GM21786 (cell line): ENCODE measurements around the gene OXGR1.

Experiments used
- ATAC-seq: cut with Tn5 transposase; IDR thresholded peaks from one replicate; pipeline ENCODE4 v1.9.1; 2021; ENCODE audit not compliant: unreplicated experiment

Gene OXGR1

DNA sequence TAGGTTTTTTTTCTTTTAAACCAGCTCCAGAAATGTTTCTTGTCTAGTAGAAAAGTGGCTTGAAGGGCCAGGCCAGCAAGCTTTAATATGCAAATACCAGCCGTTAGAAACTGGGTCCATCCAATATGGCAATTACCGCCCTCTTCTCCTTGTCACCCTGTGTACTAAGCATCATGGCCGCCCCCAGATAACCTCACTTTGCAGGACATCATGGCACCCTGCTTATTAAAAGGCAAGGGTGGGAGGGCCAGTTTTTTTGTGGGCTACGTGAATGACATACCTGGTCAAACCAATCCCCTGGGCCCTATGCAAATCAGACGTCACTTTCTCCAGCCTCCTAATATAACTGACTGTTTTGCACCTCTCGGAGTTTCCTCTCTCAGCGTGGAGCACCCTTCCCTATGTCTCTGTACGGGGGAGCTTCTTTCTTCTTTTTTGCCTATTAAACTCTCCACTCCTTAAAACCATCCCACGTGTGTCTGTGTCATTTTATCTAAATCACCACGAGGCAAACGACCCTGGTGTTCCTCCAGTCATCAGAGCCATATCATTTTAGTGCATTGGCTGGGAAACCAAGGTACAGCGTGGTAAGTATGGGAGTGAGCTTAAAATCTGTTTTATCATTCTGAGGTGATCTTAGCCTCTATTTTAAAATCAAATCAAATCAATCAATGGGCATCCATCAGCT lies 27.7 kb downstream of the OXGR1 start:
- ATAC-seq: no peak

DNA sequence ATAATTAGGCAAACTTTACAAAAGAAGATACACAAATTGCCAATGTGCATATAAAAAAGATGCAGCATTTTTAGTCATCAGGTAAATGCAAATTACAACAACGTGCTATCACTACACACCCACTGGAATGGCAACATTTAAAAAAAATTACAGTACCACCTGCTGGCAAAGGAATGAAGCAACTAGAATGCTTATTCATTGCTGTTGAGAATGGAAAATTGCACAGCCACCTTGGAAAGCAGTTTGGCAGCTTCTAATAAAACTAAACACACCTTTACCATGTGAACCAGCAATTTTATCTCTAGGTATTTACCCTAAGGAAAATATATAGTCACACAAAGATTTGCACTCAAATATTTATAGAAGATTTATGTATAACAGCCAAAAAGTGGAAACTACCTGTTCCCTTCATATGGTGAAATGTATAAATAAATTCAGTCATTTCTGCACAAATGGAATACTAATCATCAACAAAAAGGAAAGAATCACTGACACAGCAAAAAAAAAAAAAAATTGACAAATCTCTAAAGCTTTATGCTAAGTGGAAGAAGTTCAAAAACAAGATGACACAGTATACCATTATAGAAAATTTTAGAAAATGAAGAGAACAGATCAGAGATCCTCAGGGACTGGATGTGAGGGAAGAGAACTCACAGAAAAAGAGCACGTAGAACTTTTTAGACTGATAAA lies 30.3 kb downstream of the OXGR1 start:
- no peak for ATAC-seq

DNA sequence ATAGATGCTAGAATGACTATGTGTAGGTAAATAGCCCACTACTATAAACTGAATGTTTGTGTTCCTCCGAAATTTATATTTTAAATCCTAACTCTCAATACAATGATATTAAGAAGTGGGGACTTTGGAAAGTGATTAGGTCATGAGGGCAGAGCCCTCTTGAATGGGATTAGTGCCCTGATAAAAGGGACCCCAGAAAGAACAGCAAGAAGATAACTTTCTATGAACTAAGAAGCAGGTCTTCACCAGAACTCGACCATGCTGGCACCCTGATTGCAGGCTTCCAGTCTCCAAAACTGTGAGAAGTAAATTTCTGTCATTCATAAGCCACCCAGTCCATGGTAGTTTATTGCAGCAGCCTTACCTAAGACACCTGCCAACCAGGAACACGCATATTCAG lies 33.9 kb downstream of the OXGR1 start:
- no peak for ATAC-seq

- ATAC-seq: no peak
Observed at GRCh38 chr13:96958286-96958891, 35.9 kb downstream of the OXGR1 start.

DNA sequence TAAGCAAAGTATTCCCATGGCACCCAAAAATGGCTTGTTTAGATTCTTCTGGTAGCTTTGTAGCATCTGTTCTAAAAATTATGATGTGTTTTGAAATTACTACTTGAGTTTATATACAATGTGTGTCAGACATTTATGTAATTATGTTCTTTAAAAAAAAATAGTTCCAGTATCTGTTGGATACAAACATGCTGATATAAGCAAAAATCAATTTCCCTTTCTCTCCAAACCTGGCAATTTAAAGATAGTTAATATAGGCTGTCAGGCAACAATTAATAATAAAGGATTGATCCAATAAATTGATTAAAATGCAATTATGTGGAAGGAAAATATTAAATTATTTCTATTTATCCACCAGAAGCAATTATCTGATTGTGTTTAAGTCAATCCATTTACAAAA lies 41.7 kb downstream of the OXGR1 start:
- ATAC-seq: no peak

GRCh38 chr13:96948127-96948526 lies 46.1 kb downstream of the OXGR1 start:
- no peak for ATAC-seq

DNA sequence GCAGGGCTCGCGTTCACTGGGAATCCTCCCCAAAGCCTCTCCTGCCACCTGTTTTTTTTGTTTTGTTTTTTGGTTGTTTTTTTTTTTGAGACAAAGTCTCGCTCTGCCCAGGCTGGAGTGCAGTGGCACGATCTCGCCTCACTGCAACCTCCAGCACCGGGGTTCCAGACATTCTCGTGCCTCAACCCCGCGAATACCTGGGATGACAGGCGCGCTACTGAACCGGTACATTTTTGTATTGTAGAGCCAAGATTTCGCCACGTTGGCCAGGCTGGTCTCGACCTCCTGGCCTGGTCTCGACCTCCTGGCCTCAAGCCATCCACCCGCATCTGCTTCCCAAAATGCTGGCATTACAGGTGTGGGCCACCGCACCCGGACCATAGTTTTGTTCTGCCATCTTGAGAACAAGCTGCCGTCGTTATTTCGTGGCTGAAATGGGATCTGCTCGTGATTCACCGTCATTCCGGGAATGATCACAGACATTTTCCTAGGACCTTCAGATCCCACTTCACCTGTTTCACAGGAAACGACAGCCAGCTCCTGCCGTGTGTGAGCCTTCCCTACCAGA lies 46.8 kb downstream of the OXGR1 start:
- no peak for ATAC-seq

- no peak for ATAC-seq
Observed at GRCh38 chr13:96946709-96947311, 47.5 kb downstream of the OXGR1 start.

- no peak for ATAC-seq
Observed at GRCh38 chr13:96940961-96941360, 53.3 kb downstream of the OXGR1 start.

DNA sequence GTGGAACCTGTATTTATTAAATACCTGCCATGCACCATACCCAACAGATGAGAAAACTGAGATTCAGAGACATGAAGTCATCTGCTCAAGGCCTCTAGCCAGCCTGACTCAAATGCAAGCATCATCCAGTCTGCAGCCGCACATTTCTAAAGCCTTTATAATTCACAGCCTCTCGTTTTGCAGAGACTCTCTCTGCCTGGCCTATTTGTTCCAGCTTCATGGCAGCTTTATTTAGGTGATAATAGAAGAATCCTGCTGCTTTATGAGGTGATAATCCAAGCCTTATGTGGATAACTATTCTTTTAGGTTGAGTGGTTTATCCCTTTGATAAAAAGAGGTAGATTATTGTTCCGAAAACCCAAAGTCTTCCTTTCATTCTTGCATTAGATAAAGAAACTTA lies 58.4 kb downstream of the OXGR1 start:
- ATAC-seq: no peak
